BLaER1 (cell line): ENCODE data around the gene DNAH9.
"Not testable (repeated sequence)": the region's sequence is repeated elsewhere in the genome, so short reads cannot be mapped to it uniquely, and the experiment has no call there.

ENCODE experiments used
- H3K27ac ChIP-seq: shearing (Covaris generic); formaldehyde crosslinking; 2 replicates; pipeline ENCODE4 v1.8.1; 2022
- H3K27me3 ChIP-seq: shearing (Covaris generic); formaldehyde crosslinking; 2 replicates; pipeline ENCODE4 v1.8.1; 2022
- H3K36me3 ChIP-seq: shearing (Covaris generic); formaldehyde crosslinking; 2 replicates; pipeline ENCODE4 v1.8.1; 2022
- H3K4me1 ChIP-seq: shearing (Covaris generic); formaldehyde crosslinking; 2 replicates; pipeline ENCODE4 v1.8.1; 2022
- H3K4me2 ChIP-seq: shearing (Covaris generic); formaldehyde crosslinking; 2 replicates; pipeline ENCODE4 v1.8.1; 2022
- H3K4me3 ChIP-seq: shearing (Covaris generic); formaldehyde crosslinking; 2 replicates; pipeline ENCODE4 v1.8.1; 2022
- H3K9ac ChIP-seq: shearing (Covaris generic); formaldehyde crosslinking; 2 replicates; pipeline ENCODE4 v1.8.1; 2022
- H3K9me3 ChIP-seq: shearing (Covaris generic); formaldehyde crosslinking; 2 replicates; pipeline ENCODE4 v1.8.1; 2022
- H4K20me1 ChIP-seq: shearing (Covaris generic); formaldehyde crosslinking; 2 replicates; pipeline ENCODE4 v1.8.1; 2022
- Cebpa-rat ChIP-seq: shearing (Covaris generic); IDR thresholded peaks from 2 replicates; pipeline ENCODE4 v1.8.1; 2022

Gene DNAH9

DNA sequence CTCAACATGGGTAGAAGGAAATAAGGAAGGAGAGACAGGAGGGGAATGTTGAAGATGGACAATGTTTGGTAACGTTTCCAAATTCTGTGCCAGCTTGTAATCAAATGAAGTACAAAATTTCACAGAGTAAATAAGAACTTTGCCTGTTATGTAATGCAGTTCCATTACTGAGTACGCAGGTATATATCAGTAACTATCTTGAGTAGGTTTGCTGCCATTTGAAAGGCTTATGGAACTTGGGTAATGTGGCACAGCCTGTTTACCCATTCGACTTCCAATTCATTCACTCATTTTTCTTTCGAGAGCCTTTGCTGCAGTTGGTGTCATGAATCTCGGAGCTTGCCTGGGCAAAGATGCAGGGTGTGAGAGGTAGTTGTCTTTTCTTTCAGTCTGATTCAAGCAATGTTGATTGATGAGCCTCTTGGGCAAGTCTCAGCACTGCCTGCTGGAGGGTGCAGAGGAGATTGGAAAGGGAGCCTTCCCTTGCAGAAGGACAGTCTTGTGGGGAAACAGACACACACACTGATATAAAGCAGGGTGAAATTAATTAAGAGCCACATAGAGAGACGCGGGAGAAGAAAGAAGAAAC is 345.6 kb downstream of the DNAH9 start:
- H4K20me1 ChIP-seq: no peaks in the 10 kb centered on the region
- H3K36me3 ChIP-seq: no peaks in the 10 kb centered on the region
- no peak overlapping the region for H3K4me2 ChIP-seq
- no peak overlapping the region for H3K27ac ChIP-seq
- no peak overlapping the region for H3K9ac ChIP-seq
- no peak overlapping the region for H3K4me3 ChIP-seq
- H3K4me1 ChIP-seq: no peaks in the 10 kb centered on the region
- no peaks in the 10 kb centered on the region for H3K9me3 ChIP-seq
- no peak for TF ChIP-seq Cebpa-rat
- H3K27me3 ChIP-seq: no peaks in the 10 kb centered on the region

DNA sequence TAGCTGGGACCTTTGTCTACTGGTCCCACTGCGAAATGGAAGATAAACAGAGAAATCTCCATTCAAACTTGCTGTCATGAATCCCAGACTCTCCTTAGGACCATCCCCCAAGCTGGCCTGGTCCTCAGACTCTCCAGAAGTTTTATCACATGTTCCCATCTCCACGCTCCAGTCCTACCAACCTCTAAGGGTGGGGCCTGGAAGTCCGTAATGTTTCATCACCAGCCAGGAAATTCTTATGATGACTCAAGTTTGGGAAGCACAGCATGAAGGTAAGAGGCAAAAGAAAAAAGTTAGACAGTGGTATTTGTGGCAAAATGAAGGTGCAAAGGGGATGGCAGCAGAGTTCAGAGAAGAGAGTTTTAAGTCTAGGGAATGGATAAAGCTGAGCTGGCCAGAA is 346.3 kb downstream of the DNAH9 start:
- no peaks in the 10 kb centered on the region for H3K9me3 ChIP-seq
- no peaks in the 10 kb centered on the region for H3K36me3 ChIP-seq
- H3K27ac ChIP-seq: no peak overlapping the region
- TF ChIP-seq Cebpa-rat: no peak
- no peaks in the 10 kb centered on the region for H3K27me3 ChIP-seq
- no peak overlapping the region for H3K4me3 ChIP-seq
- no peaks in the 10 kb centered on the region for H3K4me1 ChIP-seq
- no peaks in the 10 kb centered on the region for H4K20me1 ChIP-seq
- H3K9ac ChIP-seq: no peak overlapping the region
- H3K4me2 ChIP-seq: no peak overlapping the region

DNA sequence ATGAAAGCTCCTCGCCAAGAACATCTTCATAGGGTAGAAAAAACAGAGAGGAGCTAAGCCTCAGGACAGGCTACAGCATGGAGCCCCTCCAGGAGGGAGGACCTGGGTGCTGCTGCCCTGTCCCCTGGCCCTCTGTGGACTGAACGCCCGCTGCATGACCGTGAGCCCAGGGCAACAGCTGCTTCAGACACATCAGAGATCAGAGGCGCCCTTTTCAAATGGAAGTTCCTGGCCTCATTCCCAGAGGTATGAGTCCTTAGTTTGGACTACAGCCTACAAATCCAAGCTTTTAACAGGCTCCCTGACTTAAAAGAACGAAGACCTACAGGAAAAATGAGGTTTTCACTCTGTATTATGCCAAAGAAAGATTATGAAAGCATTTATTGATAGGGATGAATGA is 350.5 kb downstream of the DNAH9 start:
- no peak overlapping the region for H3K4me2 ChIP-seq
- no peaks in the 10 kb centered on the region for H3K27me3 ChIP-seq
- no peak overlapping the region for H3K4me3 ChIP-seq

DNA sequence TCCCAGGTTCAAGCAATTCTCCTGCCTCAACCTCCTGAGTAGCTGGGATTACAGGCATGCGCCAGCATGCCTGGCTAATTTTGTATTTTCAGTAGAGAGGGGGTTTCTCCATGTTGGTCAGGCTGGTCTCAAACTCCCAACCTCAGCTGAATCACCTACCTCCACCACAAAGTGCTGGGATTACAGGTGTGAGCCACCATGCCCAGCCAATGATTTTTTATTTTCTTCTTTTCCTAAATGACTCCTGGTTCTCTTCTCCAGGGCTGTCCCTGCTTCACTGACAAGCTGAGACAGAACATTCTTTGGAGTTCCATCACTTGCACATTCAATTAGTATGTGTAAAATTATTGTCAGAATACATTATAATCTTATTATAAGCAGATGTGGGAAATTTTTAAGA is 351.3 kb downstream of the DNAH9 start:
- not testable (repeated sequence) for H3K9ac ChIP-seq, H3K27ac ChIP-seq, H3K4me3 ChIP-seq, H3K4me2 ChIP-seq, H3K27me3 ChIP-seq, H4K20me1 ChIP-seq, H3K36me3 ChIP-seq, H3K4me1 ChIP-seq
- peaks cover 21% of the 10 kb centered on the region for H3K9me3 ChIP-seq

More for the DNA sequence above, 350.5 kb downstream of the DNAH9 start:
- peaks cover 13% of the 10 kb centered on the region for H3K9me3 ChIP-seq
- H4K20me1 ChIP-seq: no peaks in the 10 kb centered on the region
- no peak overlapping the region for H3K27ac ChIP-seq
- no peak for TF ChIP-seq Cebpa-rat
- H3K36me3 ChIP-seq: peaks cover 8% of the 10 kb centered on the region; the same call in 1 of the 2 replicates
- no peak overlapping the region for H3K9ac ChIP-seq
- H3K4me1 ChIP-seq: no peaks in the 10 kb centered on the region

DNA sequence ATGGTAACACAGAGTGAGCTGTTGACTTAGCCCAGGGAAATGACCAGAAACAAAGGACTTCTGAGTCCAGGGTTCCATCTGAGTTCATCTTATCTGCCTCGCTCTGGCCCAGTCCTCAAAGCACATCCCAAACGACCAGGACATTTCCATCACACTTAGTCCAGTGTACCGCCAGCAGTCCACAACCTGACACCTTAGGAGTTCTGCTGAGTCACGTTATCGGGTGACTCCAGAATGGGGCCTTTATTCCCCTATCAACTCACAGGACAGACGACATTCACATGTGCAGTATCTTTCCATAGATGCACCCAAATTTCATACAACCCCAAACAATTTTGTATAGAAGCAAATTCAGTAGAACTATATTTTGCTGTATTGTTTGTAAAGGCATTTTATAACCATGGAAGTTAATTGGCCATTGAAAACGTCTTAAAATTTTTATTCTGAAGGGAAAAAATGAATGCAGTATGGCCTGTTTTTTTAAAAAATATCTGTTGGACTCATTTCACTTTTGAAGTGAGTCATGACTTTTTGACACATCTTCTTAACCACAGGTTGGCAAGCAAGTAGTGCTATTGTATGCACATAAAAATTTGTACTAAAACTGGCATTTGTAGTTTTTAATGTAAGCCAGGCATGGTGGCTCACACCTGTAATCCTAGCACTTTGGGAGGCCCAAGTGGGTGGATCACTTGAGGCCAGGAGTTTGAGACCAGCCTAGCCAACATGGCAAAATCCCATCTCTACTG is 352.7 kb downstream of the DNAH9 start:
- Histone ChIP-seq H3K9ac (no peak overlapping the region), H3K4me1 (no peaks in the 10 kb centered on the region), H3K4me2 (no peak overlapping the region), H3K27ac (no peak overlapping the region), H3K9me3 (peaks cover 22% of the 10 kb centered on the region), H3K36me3 (peaks cover 8% of the 10 kb centered on the region; the same call in 1 of the 2 replicates), H3K4me3 (no peak overlapping the region), H3K27me3 (no peaks in the 10 kb centered on the region), H4K20me1 (no peaks in the 10 kb centered on the region)
- TF ChIP-seq Cebpa-rat: no peak

DNA sequence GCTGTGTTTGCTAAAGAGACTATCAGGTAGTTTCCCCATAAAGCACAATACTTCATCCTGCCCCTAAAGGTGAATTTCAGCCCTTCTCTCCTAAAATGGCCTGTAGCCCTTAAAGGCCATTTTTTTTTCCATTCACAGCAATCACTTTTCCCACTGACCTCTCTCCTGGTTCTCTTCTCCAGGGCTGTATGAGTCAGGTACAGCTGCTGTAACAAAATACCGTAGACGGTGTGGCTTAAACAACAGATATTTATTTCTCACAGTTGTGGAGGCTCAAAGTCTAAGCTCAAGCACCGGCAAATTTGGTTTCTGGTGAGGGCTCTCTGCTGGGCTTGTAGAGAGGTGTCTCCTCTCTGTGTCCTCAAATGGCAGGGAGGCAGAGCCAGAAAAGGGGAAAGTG is 354.3 kb downstream of the DNAH9 start:
- no peak overlapping the region for H3K27ac ChIP-seq
- peaks cover 8% of the 10 kb centered on the region; the same call in 1 of the 2 replicates for H3K36me3 ChIP-seq
- no peak for TF ChIP-seq Cebpa-rat
- H3K4me2 ChIP-seq: no peak overlapping the region
- H4K20me1 ChIP-seq: no peaks in the 10 kb centered on the region
- H3K4me1 ChIP-seq: no peaks in the 10 kb centered on the region
- no peaks in the 10 kb centered on the region for H3K27me3 ChIP-seq
- no peak overlapping the region for H3K4me3 ChIP-seq
- H3K9ac ChIP-seq: no peak overlapping the region
- peaks cover 22% of the 10 kb centered on the region for H3K9me3 ChIP-seq

DNA sequence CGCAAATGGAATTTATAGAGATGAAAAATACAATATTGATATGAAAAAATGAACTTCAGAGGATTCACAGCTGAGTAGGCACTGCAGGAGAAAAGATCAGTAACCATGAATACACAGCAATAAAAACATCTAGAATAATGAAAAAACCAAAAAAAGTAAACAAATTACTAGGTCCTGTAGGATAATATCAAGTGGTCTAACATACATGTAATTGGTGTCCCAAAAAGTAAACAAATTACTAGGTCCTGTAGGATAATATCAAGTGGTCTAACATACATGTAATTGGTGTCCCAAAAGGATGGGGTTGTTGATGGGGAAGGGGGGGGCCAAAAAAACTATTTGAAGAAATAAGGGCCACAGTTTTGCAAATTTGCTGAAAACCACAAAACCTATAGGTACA is 355.7 kb downstream of the DNAH9 start:
- Histone ChIP-seq H3K4me3 (no peak overlapping the region), H3K27ac (no peak overlapping the region), H3K4me2 (no peak overlapping the region), H3K4me1 (no peaks in the 10 kb centered on the region), H3K9ac (no peak overlapping the region), H4K20me1 (no peaks in the 10 kb centered on the region), H3K36me3 (peaks cover 11% of the 10 kb centered on the region; the same call in 1 of the 2 replicates), H3K9me3 (peaks cover 22% of the 10 kb centered on the region), H3K27me3 (no peaks in the 10 kb centered on the region)
- TF ChIP-seq Cebpa-rat: no peak

DNA sequence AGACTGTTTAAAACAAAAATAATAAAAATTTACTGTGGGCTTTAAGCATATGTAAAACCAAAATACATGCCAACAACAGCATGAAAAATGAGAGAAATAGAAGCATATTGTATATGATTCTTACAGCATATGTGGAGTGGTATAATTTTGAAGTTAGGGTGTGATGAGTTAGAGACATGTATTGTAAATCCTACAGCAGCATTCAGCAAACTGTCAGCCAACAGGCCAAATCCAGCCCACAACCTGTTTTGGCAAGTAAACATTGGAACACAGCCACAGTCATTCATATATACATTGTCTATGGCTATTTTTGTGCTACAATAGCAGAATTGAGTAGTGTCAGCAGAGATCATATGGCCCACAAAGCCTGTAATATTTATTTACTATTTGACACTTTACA is 356.7 kb downstream of the DNAH9 start:
- Histone ChIP-seq H3K4me2 (no peak overlapping the region), H3K9me3 (peaks cover 22% of the 10 kb centered on the region), H4K20me1 (no peaks in the 10 kb centered on the region), H3K4me3 (no peak overlapping the region), H3K36me3 (peaks cover 11% of the 10 kb centered on the region; the same call in 1 of the 2 replicates), H3K4me1 (no peaks in the 10 kb centered on the region), H3K9ac (no peak overlapping the region), H3K27me3 (no peaks in the 10 kb centered on the region), H3K27ac (no peak overlapping the region)
- no peak for TF ChIP-seq Cebpa-rat

DNA sequence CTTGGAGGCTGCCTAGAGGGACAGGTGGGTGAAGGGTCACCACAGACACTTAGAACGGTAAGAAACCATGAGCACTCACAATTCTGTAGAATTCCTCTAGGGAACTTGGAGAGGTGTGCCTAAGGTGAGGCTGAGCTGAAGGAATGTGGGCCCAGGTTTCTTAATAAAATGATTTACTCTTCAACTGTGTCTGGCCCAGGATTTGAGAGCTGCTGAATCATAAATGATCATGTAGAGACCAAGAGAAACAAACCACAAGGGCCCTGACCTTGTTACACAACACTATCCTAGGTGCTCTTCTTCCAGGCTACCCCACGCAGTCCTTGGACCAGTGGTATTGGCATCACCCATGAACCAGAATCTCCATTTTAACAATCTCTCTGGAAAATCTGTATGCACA is 371.3 kb downstream of the DNAH9 start:
- TF ChIP-seq Cebpa-rat: no peak
- H3K27me3 ChIP-seq: no peaks in the 10 kb centered on the region
- H3K4me1 ChIP-seq: no peaks in the 10 kb centered on the region
- H3K4me2 ChIP-seq: no peak overlapping the region
- H3K27ac ChIP-seq: no peak overlapping the region
- H3K4me3 ChIP-seq: no peak overlapping the region
- H3K36me3 ChIP-seq: peaks cover 10% of the 10 kb centered on the region; the same call in 1 of the 2 replicates
- H4K20me1 ChIP-seq: no peaks in the 10 kb centered on the region
- no peak overlapping the region for H3K9ac ChIP-seq
- peaks cover 42% of the 10 kb centered on the region for H3K9me3 ChIP-seq

DNA sequence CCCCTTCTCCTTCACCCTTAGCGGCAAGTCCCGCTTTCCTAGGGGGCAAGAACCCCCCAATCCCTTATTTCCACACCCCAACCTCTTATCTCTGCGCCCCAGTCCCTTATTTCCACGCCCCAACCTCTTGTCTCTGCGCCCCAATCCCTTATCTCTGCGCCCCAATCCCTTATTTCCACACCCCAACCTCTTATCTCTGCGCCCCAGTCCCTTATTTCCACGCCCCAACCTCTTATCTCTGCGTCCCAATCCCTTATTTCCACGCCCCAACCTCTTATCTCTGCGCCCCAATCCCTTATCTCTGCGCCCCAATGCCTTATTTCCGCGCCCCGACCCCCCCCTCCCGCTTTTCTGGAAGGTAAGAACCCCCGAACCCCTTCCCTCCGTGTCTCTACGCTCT is 374.5 kb downstream of the DNAH9 start:
- H3K27ac ChIP-seq, H3K4me2 ChIP-seq, H4K20me1 ChIP-seq, H3K9ac ChIP-seq, H3K4me3 ChIP-seq, H3K4me1 ChIP-seq, H3K27me3 ChIP-seq: not testable (repeated sequence)
- H3K36me3 ChIP-seq: peaks cover 21% of the 10 kb centered on the region
- H3K9me3 ChIP-seq: peaks cover 10% of the 10 kb centered on the region
